ENCODE data around the gene DCP1B. TPM values are rescaled to one million over a fixed set of nuclear protein-coding genes. Genes with fewer than 3 reads are reported as not detected.

The DCP1B gene
- total RNA-seq, 1 donor from 2014 or later, result 19.8 TPM

- Mint-ChIP-seq H3K4me1 (peaks cover 21% of the 10 kb centered on the region), H3K27me3 (ENCODE audit: low read depth) (no peaks in the 10 kb centered on the region), H3K4me3 (no peak overlapping the region), H3K27ac (ENCODE audit: unreplicated experiment) (peak overlapping the region; percentile 83), H3K9me3 (no peaks in the 10 kb centered on the region), H3K36me3 (ENCODE audit: low read depth) (peaks cover 3% of the 10 kb centered on the region)
- DNase-seq (ENCODE audit: low read depth, low spot score), result no peak
- TF ChIP-seq CTCF (conservative IDR thresholded peaks at IDR 0.05), result no peak
Observed at GRCh38 chr12:1936406-1937320, 67.6 kb downstream of the DCP1B start.

- TF ChIP-seq CTCF (conservative IDR thresholded peaks at IDR 0.05), result no peak
- no peak for DNase-seq (ENCODE audit: low read depth, low spot score)
- no peaks in the 10 kb centered on the region for H3K27me3 Mint-ChIP-seq (ENCODE audit: low read depth)
- H3K9me3 Mint-ChIP-seq, result no peaks in the 10 kb centered on the region
- H3K4me1 Mint-ChIP-seq, result peaks cover 25% of the 10 kb centered on the region
- no peaks in the 10 kb centered on the region for H3K36me3 Mint-ChIP-seq (ENCODE audit: low read depth)
- no peak overlapping the region for H3K27ac Mint-ChIP-seq (ENCODE audit: unreplicated experiment)
- H3K4me3 Mint-ChIP-seq, result no peak overlapping the region
Observed at GRCh38 chr12:1935700-1936378, 68.4 kb downstream of the DCP1B start.

DNA sequence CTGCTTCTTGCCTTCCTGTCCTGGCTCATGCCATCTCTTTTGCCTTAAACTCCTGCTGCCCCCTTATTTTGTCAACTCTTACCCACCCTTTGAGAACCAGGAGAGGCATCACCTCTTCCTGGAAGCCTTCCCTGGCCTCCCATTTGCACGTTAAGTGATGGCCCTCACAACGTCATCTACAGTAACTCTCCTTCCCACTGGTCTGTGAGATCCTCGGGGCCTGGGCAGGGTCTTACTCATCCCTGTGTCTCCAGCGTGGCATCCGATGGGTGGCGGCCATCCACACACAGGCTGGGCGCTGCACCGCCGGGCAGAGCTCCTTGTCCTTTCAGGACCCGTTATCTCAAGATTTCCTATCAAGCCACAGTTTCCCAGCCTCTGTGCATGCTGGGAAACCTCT, 69.0 kb downstream of the DCP1B start:
- DNase-seq (ENCODE audit: low read depth, low spot score), result no peak
- Mint-ChIP-seq H3K27ac (ENCODE audit: unreplicated experiment) (peak overlapping the region; percentile 9), H3K9me3 (no peaks in the 10 kb centered on the region), H3K36me3 (ENCODE audit: low read depth) (no peaks in the 10 kb centered on the region), H3K4me1 (peaks cover 26% of the 10 kb centered on the region), H3K27me3 (ENCODE audit: low read depth) (no peaks in the 10 kb centered on the region), H3K4me3 (no peak overlapping the region)
- no peak for TF ChIP-seq CTCF (conservative IDR thresholded peaks at IDR 0.05)

DNA sequence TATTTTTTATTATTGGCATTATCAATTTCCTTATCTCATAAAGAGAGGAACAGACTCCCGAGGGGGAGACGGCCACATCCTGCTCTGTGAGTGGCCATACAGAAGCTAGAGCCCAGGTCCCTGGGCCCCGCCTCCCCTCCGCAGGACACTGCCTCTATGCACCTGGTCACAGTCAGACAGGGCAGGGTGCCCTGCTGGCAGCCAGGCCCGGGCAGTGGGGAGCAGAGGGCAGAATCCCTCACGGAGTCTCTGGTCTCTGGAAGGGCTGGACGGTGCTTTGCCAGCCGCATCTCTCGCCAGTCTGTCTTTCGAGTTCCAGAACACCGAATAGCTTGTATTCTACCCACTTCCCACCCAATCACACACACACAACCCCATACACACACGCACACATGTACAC, 69.4 kb downstream of the DCP1B start:
- peaks cover 27% of the 10 kb centered on the region for H3K4me1 Mint-ChIP-seq
- TF ChIP-seq CTCF (conservative IDR thresholded peaks at IDR 0.05), result no peak
- no peaks in the 10 kb centered on the region for H3K27me3 Mint-ChIP-seq (ENCODE audit: low read depth)
- H3K4me3 Mint-ChIP-seq, result no peak overlapping the region
- no peaks in the 10 kb centered on the region for H3K36me3 Mint-ChIP-seq (ENCODE audit: low read depth)
- peak overlapping the region; percentile 9 for H3K27ac Mint-ChIP-seq (ENCODE audit: unreplicated experiment)
- no peak for DNase-seq (ENCODE audit: low read depth, low spot score)
- H3K9me3 Mint-ChIP-seq, result no peaks in the 10 kb centered on the region

DNA sequence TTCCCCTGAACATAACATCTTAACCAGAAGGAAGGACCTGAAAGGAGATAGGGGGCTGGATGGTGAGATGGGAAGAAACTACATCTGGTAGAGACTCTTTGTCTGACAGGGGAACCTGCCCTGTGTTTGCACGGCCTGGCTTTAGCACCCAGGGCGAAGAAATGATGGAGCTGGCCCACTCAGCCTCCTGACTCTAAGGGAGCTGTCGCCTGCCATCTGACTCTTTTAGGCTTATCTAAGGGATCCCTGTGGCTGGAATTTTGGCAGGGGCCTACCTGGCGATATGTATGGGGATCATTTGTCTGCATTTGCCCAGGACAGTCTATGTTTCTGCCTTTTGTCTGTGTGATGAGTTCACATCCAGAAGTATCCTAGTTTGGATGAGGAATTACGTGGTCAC, 70.2 kb downstream of the DCP1B start:
- no peaks in the 10 kb centered on the region for H3K9me3 Mint-ChIP-seq
- DNase-seq (ENCODE audit: low read depth, low spot score), result no peak
- TF ChIP-seq CTCF (conservative IDR thresholded peaks at IDR 0.05), result no peak
- H3K4me1 Mint-ChIP-seq, result peaks cover 24% of the 10 kb centered on the region
- no peaks in the 10 kb centered on the region for H3K36me3 Mint-ChIP-seq (ENCODE audit: low read depth)
- no peak overlapping the region for H3K4me3 Mint-ChIP-seq
- no peak overlapping the region for H3K27ac Mint-ChIP-seq (ENCODE audit: unreplicated experiment)
- H3K27me3 Mint-ChIP-seq (ENCODE audit: low read depth), result no peaks in the 10 kb centered on the region

Data from neural crest cell (in vitro differentiated cells).